ENCODE results near the gene ABCD3. TPM values are rescaled to one million over a fixed set of nuclear protein-coding genes. Genes with fewer than 3 reads are reported as not detected.
A peak's percentile ranks its signal among the peaks of the same experiment; 100 is the strongest.

The ABCD3 gene
- total and polyA plus RNA-seq, 2 of the 13 experiments (the other 11 are each of a cell fraction or from before 2014, with no cell fraction given): 27.5 to 166 TPM

- TF ChIP-seq BRD4 (CRISPR knock-in tag; IDR thresholded peaks at IDR 0.05) (peak; percentile 4; the same call in 1 of the 2 replicates), SMARCE1 (IDR thresholded peaks at IDR 0.05; ENCODE audit: borderline replicate concordance) (no peak), BCLAF1 (IDR thresholded peaks at IDR 0.05) (no peak), ATF3 (CRISPR knock-in tag; IDR thresholded peaks at IDR 0.05) (no peak), ZNF256 (CRISPR knock-in tag; conservative IDR thresholded peaks at IDR 0.05) (no peak), CHD2 (IDR thresholded peaks at IDR 0.05; ENCODE audit: low read depth, low read length) (no peak), ASH2L (IDR thresholded peaks at IDR 0.05; ENCODE audit: insufficient read length, low read depth, low read length) (peak; percentile 76), STAT6 (CRISPR knock-in tag; IDR thresholded peaks at IDR 0.05; ENCODE audit: borderline replicate concordance) (no peak), ZNF674 (CRISPR knock-in tag; IDR thresholded peaks at IDR 0.05; ENCODE audit: low read depth) (no peak), THRA (CRISPR knock-in tag; IDR thresholded peaks at IDR 0.05; ENCODE audit: borderline replicate concordance) (0 out of 2 replicates have a peak, but pooled peaks have one; percentile 27), ZNF773 (CRISPR knock-in tag; IDR thresholded peaks at IDR 0.05; ENCODE audit: borderline replicate concordance) (no peak), LCORL (IDR thresholded peaks at IDR 0.05) (no peak), LCORL (CRISPR knock-in tag; IDR thresholded peaks at IDR 0.05) (0 out of 2 replicates have a peak, but pooled peaks have one; percentile 23), PCBP1 (IDR thresholded peaks at IDR 0.05; ENCODE audit: borderline replicate concordance, low read depth, low read length) (0 out of 2 replicates have a peak, but pooled peaks have one; percentile 33), NCOA2 (CRISPR knock-in tag; IDR thresholded peaks at IDR 0.05) (no peak; the same call in 1 of the 2 replicates), ZNF816 (CRISPR knock-in tag; IDR thresholded peaks at IDR 0.05; ENCODE audit: borderline replicate concordance) (no peak), ZNF160 (CRISPR knock-in tag; IDR thresholded peaks at IDR 0.05) (no peak)
Measured at GRCh38 chr1:94418664-94419655, 771 bp downstream of the ABCD3 start (continued).

Data from HepG2 (cell line).